ENCODE results near the gene FBXL17. TPM values are rescaled to one million over a fixed set of nuclear protein-coding genes. Genes with fewer than 3 reads are reported as not detected.

Gene FBXL17
- total RNA-seq, 1 experiment from 2014 or later: 18.0 TPM

GRCh38 chr5:107861565-107861964 lies 520.3 kb downstream of the FBXL17 start:
- no peak for DNase-seq (ENCODE audit: low spot score)

- DNase-seq (ENCODE audit: low spot score): no peak
Measured at GRCh38 chr5:107860044-107860443, 521.9 kb downstream of the FBXL17 start.

GRCh38 chr5:107858788-107859187 lies 523.1 kb downstream of the FBXL17 start:
- DNase-seq (ENCODE audit: low spot score): no peak

- no peak for DNase-seq (ENCODE audit: low spot score)
Measured at GRCh38 chr5:107858324-107858723, 523.6 kb downstream of the FBXL17 start.

- no peak for DNase-seq (ENCODE audit: low spot score)
Measured at GRCh38 chr5:107857785-107858184, 524.1 kb downstream of the FBXL17 start.

GRCh38 chr5:107855171-107855570 lies 526.7 kb downstream of the FBXL17 start:
- no peak for DNase-seq (ENCODE audit: low spot score)

GRCh38 chr5:107853696-107854095 lies 528.2 kb downstream of the FBXL17 start:
- no peak for DNase-seq (ENCODE audit: low spot score)

- DNase-seq (ENCODE audit: low spot score): no peak
Measured at GRCh38 chr5:107853031-107853430, 528.9 kb downstream of the FBXL17 start.

GRCh38 chr5:107849118-107849517 lies 532.8 kb downstream of the FBXL17 start:
- no peak for DNase-seq (ENCODE audit: low spot score)

GRCh38 chr5:107840592-107840991 lies 541.3 kb downstream of the FBXL17 start:
- DNase-seq (ENCODE audit: low spot score): no peak

GRCh38 chr5:107840161-107840560 lies 541.7 kb downstream of the FBXL17 start:
- DNase-seq (ENCODE audit: low spot score): no peak

- no peak for DNase-seq (ENCODE audit: low spot score)
Measured at GRCh38 chr5:107835096-107835495, 546.8 kb downstream of the FBXL17 start.

- no peak for DNase-seq (ENCODE audit: low spot score)
Measured at GRCh38 chr5:107832746-107833145, 549.2 kb downstream of the FBXL17 start.

GRCh38 chr5:107831612-107832395 lies 550.1 kb downstream of the FBXL17 start:
- DNase-seq (ENCODE audit: low spot score): no peak

- no peak for DNase-seq (ENCODE audit: low spot score)
Measured at GRCh38 chr5:107830750-107831149, 551.1 kb downstream of the FBXL17 start.

GRCh38 chr5:107826311-107827000 lies 555.4 kb downstream of the FBXL17 start:
- DNase-seq (ENCODE audit: low spot score): no peak

- DNase-seq (ENCODE audit: low spot score): no peak
Measured at GRCh38 chr5:107824821-107825220, 557.1 kb downstream of the FBXL17 start.

GRCh38 chr5:107821288-107821687 lies 560.6 kb downstream of the FBXL17 start:
- no peak for DNase-seq (ENCODE audit: low spot score)

GRCh38 chr5:107820429-107820828 lies 561.5 kb downstream of the FBXL17 start:
- no peak for DNase-seq (ENCODE audit: low spot score)

- DNase-seq (ENCODE audit: low spot score): no peak
Measured at GRCh38 chr5:107817951-107818350, 563.9 kb downstream of the FBXL17 start.

- DNase-seq (ENCODE audit: low spot score): no peak
Measured at GRCh38 chr5:107817436-107817835, 564.5 kb downstream of the FBXL17 start.

GRCh38 chr5:107815109-107815508 lies 566.8 kb downstream of the FBXL17 start:
- no peak for DNase-seq (ENCODE audit: low spot score)

GRCh38 chr5:107814183-107814827 lies 567.6 kb downstream of the FBXL17 start:
- DNase-seq (ENCODE audit: low spot score): no peak
